ENCODE measurements around the gene NFIC.
"Not testable (repeated sequence)": the region's sequence is repeated elsewhere in the genome, so short reads cannot be mapped to it uniquely, and the experiment has no call there.

Gene NFIC

GRCh38 chr19:3420244-3420755 is 53.9 kb downstream of the NFIC start:
- TF ChIP-seq JUND (IDR thresholded peaks at IDR 0.05; ENCODE audit: low read depth) = no peak
- in situ Hi-C loops (cut with HindIII; ENCODE audit: low pct_unique_long_range_greater_than_20kb, low sequenced_read_pairs) = no loop called here
- no peak for DNase-seq (ENCODE audit: low read depth in 1 of 2, low spot score in 1 of 2)

- DNase-seq (ENCODE audit: low read depth in 1 of 2, low spot score in 1 of 2) = no peak
- TF ChIP-seq JUND (IDR thresholded peaks at IDR 0.05; ENCODE audit: low read depth) = no peak
- in situ Hi-C loops (cut with HindIII; ENCODE audit: low pct_unique_long_range_greater_than_20kb, low sequenced_read_pairs) = no loop called here
These were observed 54.7 kb downstream of the NFIC start for GRCh38 chr19:3420909-3421619.

DNA sequence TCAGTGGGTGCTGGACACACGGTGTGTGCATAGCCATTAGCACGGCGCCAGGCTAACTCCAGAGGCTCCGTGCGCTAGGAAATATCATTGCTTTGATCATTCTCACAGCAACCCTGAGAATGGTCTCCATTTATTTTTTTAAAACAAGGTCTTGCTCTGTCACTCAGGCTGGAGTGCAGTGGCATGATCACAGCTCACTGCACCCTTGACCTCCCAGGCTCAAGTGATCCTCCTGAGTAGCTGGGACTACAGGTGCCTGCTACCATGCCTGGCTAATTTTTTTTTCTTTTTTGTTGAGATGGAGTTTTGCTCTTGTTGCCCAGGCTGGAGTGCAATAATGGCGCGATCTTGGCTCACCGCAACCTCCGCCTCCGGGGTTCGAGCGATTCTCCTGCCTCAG is 55.3 kb downstream of the NFIC start:
- DNase-seq (ENCODE audit: low read depth in 1 of 2, low spot score in 1 of 2); in situ Hi-C loops (cut with HindIII; ENCODE audit: low pct_unique_long_range_greater_than_20kb, low sequenced_read_pairs): not testable (repeated sequence)

DNA sequence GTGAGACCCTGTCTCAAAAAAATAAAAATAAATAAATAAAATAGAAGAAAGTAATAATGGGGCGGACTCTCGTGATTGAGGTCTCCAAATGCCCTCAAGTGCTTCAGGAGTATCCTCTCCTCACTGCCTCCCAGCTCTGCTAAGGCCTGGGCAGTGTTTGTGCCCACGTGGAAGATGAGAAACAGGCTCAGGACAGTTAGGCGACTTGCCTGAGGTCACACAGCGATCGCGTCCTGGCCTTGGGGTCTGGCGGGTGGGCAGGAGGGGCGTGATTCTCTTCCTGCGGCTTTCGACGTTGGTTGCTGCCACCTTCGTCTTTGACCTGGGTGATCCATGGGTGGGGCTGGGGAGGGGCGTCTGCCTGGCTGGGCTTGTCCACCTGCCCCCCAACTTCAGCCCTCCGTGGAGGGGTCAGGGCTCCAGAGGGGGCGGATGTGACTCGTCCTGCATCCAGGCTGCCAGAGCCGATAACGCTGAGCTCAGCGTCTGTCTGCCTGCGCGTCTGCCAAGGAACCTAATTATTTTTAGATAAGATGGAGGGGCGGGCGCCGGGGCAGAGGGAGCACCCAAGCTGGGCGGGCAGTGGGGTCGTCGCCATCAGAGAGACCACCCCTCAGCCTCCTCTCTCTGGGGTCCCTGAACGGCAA is 56.9 kb downstream of the NFIC start:
- in situ Hi-C loops (cut with HindIII; ENCODE audit: low pct_unique_long_range_greater_than_20kb, low sequenced_read_pairs) = no loop called here
- no peak for DNase-seq (ENCODE audit: low read depth in 1 of 2, low spot score in 1 of 2)
- no peak for TF ChIP-seq JUND (IDR thresholded peaks at IDR 0.05; ENCODE audit: low read depth)

DNA sequence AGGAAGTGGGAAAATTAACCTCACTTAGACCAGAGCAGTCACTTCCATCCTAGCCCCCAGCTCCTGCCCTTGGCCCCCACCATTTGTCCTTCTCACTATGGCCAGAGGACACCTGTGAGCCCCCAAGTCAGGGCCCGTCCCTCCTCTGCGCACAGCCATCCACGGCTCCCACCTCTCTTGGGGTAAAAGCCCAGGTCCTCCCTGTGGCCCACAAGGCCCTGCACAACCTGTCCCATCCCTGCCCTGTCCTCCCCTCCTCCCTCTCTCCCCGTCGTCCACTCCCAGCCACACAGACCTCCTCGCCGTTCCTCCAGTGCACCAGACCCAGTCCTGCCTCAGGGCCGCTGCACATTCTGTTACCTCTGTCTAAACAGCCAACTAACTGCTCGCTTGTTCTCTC is 60.0 kb downstream of the NFIC start:
- in situ Hi-C loops (cut with HindIII; ENCODE audit: low pct_unique_long_range_greater_than_20kb, low sequenced_read_pairs) = no loop called here
- no peak for TF ChIP-seq JUND (IDR thresholded peaks at IDR 0.05; ENCODE audit: low read depth)
- no peak for DNase-seq (ENCODE audit: low read depth in 1 of 2, low spot score in 1 of 2)

GRCh38 chr19:3430366-3430680 is 63.9 kb downstream of the NFIC start:
- DNase-seq (ENCODE audit: low read depth in 1 of 2, low spot score in 1 of 2); in situ Hi-C loops (cut with HindIII; ENCODE audit: low pct_unique_long_range_greater_than_20kb, low sequenced_read_pairs): not testable (repeated sequence)

DNA sequence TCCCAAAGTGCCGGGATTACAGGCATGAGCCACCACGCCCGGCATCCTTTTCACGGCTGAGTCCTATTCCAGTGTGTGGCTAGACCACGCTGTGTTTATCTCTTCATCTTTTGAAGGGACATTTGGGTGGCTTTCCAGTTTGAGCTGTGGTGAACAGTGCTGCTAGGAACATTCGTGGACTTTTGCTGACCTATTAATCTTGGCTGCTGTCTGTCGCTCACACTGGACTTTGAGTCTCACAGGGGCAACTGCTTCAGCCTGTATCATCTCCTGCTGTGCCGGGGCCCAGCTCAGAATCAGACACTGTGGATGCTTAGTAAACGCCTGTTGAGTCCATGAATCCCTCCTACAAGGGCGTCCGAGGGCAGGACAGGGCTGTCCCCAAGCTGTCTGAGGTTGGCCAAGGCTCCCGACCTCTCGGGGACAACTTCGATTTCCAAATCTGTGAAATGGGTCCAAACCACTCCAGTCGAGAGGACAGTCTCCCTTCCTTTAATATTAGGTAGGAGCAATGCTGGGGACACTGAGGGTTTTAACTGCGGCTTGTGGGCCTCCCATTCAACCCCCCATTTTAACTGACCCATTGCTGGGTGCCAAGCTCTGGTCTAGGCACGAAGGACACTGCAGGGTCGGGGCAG is 65.5 kb downstream of the NFIC start:
- in situ Hi-C loops (cut with HindIII; ENCODE audit: low pct_unique_long_range_greater_than_20kb, low sequenced_read_pairs) = no loop called here
- no peak for TF ChIP-seq JUND (IDR thresholded peaks at IDR 0.05; ENCODE audit: low read depth)
- no peak for DNase-seq (ENCODE audit: low read depth in 1 of 2, low spot score in 1 of 2)

DNA sequence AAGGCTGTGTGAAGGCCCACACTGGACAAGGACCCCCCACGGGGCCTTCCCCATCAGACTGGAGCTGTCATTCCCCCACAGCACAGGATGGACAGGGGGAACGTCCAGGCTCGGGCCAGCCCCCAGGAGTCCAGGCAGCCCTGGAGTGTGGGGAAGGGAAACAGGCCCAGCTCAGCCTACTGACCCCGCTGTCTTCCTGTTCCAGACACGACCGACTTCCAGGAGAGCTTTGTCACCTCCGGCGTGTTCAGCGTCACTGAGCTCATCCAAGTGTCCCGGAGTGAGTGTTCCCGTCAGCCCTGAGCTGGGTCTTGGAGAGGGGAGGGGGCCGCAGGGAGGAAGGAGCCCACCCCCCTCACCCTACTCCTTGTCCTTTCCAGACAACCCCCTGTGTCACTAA is 66.9 kb downstream of the NFIC start:
- no peak for TF ChIP-seq JUND (IDR thresholded peaks at IDR 0.05; ENCODE audit: low read depth)
- no peak for DNase-seq (ENCODE audit: low read depth in 1 of 2, low spot score in 1 of 2)
- in situ Hi-C loops (cut with HindIII; ENCODE audit: low pct_unique_long_range_greater_than_20kb, low sequenced_read_pairs) = no loop called here

- in situ Hi-C loops (cut with HindIII; ENCODE audit: low pct_unique_long_range_greater_than_20kb, low sequenced_read_pairs) = no loop called here
- no peak for TF ChIP-seq JUND (IDR thresholded peaks at IDR 0.05; ENCODE audit: low read depth)
- DNase-seq (ENCODE audit: low read depth in 1 of 2, low spot score in 1 of 2) = no peak
These were observed 67.6 kb downstream of the NFIC start for GRCh38 chr19:3433805-3434540.

GRCh38 chr19:3434630-3435553 is 68.5 kb downstream of the NFIC start:
- in situ Hi-C loops (cut with HindIII; ENCODE audit: low pct_unique_long_range_greater_than_20kb, low sequenced_read_pairs) = no loop called here
- DNase-seq (ENCODE audit: low read depth in 1 of 2, low spot score in 1 of 2) = no peak
- TF ChIP-seq JUND (IDR thresholded peaks at IDR 0.05; ENCODE audit: low read depth) = no peak

- peak; percentile 48 to 58 for DNase-seq (ENCODE audit: low read depth in 1 of 2, low spot score in 1 of 2)
- TF ChIP-seq JUND (IDR thresholded peaks at IDR 0.05; ENCODE audit: low read depth) = no peak
- in situ Hi-C loops (cut with HindIII; ENCODE audit: low pct_unique_long_range_greater_than_20kb, low sequenced_read_pairs) = no loop called here
These were observed 73.7 kb downstream of the NFIC start for GRCh38 chr19:3440082-3440481.
